ENCODE measurements around the gene OR5M10.
"Not testable (repeated sequence)": the region's sequence is repeated elsewhere in the genome, so short reads cannot be mapped to it uniquely, and the experiment has no call there.

The OR5M10 gene

DNA sequence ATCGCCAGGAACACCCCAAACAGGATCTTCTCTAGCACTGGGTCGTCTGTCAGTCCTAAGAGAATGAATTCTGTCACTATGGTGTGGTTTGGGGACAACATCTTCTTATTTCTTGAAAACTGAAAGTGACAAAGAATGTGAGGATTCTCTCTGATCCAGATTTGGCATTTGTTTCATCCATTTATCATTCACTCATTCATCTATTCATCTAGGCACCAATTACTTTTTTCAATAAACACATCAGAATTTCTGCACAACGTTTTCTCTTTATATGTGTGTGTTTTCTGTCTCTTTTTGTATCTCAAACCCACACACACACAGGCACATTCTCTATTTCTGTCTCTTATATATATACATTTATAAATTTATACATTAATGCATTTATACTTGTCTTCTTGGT, at the start of gene OR5M10:
Gene OR5M10 (minus strand): TSS at position 101 of the 400 bp plus-strand sequence. CDS start 0 bp downstream, at position 101.
- DNase-seq (ENCODE audit: low spot score), result no peak

DNA sequence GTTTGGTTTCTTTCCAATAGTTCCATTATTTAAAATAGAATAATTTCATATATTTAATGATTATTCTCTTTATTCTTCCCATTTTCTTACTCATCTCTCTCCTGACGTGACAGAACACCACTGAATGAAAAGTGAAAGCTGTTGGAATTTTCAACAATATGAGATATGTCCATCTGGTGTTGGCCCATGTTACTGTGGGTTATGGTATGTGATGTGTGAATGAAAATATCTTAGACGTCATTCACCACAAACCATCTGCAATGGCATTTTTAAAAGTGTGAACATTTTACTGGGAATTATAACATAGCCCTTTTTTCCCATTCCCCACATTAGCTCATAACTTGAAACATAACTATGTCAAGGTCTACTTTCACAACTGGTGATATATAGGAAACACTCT, 48.4 kb upstream of the OR5M10 start:
- DNase-seq (ENCODE audit: low spot score), result no peak

- DNase-seq (ENCODE audit: low spot score), result peak; percentile 49
Measured at GRCh38 chr11:56624661-56625110, 47.2 kb upstream of the OR5M10 start.

DNA sequence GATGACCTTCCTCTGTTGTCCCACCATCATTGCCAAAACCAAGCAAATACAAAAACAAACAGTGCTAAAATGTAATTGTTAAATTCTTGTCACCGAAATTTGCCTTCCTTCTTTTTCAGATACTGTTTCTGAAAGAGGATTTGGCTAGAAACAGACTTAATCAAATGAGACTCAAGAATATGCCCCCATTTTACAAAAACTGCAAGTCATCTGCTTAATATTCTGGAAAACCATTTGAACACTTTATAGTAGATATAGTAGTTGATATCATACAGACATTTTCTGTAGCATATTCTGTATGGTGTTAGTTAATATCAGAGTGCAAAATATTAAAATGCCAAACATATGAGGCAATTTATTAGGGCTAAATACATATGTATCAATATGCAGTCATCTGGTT, 33.7 kb upstream of the OR5M10 start:
- DNase-seq (ENCODE audit: low spot score), result no peak

DNA sequence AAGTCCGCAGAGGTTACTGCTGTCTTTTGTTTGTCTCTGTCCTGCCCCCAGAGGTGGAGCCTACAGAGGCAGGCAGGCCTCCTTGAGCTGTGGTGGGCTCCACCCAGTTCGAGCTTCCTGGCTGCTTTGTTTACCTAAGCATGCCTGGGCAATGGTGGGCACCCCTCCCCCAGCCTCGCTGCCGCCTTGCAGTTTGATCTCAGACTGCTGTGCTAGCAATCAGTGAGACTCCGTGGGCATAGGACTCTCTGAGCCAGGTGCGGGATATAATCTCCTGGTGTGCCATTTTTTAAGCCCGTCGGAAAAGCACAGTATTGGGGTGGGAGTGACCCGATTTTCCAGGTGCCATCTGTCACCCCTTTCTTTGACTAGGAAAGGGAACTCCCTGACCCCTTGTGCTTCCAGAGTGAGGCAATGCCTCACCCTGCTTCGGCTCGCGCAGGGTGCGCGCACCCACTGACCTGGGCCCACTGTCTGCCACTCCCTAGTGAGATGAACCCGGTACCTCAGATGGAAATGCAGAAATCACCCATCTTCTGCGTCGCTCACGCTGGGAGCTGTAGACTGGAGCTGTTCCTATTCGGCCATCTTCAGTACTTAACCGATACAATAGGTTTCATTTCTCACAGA, 14.7 kb upstream of the OR5M10 start:
- not testable (repeated sequence) for DNase-seq (ENCODE audit: low spot score)

DNA sequence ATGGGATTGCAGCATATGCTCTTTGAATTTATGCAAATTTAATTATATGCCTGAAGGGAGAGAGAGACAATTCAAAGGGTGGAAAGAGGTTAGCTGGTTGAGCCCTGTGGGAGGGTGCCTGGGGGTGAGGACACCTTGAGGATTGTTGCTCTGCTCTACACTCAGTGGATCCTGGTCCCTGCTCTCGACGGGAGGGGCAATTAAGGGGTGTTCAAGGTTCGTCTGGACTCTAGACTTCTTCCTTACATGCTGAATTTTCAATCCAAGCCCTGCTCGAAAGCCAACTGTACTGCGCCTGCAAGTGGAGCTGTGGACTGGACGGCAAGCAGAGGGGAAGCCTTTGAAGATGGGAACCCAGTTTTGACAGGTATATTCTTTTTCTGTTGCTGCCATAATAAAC, 18.9 kb downstream of the OR5M10 start:
- no peak for DNase-seq (ENCODE audit: low spot score)

- not testable (repeated sequence) for DNase-seq (ENCODE audit: low spot score)
Measured at GRCh38 chr11:56554691-56555090, 22.8 kb downstream of the OR5M10 start.

DNA sequence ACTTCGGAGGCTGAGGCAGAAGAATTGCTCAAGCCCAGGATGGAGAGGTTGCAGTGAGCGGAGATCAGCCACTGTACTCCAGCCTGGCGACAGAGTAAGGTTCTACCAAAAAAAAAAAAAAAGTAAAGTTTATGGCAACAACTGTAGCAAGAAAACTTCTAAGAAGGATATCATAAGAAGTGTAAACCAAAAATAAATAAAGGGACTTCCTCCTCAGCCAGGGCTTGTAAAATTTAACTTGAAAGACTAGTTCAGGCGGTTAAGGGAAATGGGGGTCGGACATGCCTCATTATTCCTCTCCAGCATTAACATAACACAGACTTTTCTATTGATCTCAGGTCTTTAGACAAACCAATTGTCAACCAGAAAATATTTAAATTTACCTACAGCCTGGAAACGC, 32.0 kb downstream of the OR5M10 start:
- no peak for DNase-seq (ENCODE audit: low spot score)

DNA sequence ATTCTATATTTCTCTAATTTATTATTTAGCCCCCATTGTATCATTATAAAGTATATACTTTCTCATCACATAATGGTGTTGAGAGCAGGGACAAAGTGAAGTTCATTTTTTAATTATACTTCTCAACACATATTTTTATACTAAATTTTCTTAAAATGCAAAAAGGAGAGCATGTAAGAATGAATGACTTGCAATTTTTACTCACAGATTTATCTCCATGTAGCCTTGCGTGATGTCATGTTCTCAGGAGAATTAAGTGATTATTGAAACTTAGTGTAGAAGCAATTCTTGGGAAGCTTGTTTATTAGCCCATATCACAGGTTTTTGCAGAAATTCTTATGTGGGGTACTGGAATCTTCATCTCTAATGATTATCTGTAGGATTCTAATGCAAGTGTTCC, 33.8 kb downstream of the OR5M10 start:
- no peak for DNase-seq (ENCODE audit: low spot score)

- no peak for DNase-seq (ENCODE audit: low spot score)
Measured at GRCh38 chr11:56543157-56543556, 34.4 kb downstream of the OR5M10 start, which contains the start of gene OR5M11. Gene OR5M11 (minus strand): TSS chr11:56543257. CDS start chr11:56543257, 0 bp downstream.

- no peak for DNase-seq (ENCODE audit: low spot score)
Measured at GRCh38 chr11:56533054-56533740, 44.3 kb downstream of the OR5M10 start.

DNA sequence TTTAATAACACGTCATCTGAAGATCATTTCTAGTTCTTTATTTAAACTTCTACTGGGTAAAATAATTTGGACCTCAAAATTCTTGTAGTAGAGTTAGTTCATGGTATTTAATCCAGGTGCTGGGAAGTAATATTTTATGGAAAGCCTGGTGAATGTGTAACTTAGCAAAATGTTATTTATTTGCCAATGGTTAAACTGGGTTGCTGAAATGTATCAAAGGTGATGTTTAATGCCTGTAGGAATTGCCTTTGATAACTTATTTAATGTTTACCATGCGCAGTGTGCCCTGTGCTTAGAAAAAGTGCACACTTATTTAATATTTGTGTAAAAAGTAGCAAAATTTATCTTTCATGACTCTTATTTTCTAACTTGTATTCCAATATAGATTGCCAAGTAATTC, 45.7 kb downstream of the OR5M10 start:
- no peak for DNase-seq (ENCODE audit: low spot score)
